Testis (tissue), 3 donors: ENCODE results near the gene MPL. TPM values are rescaled to one million over a fixed set of nuclear protein-coding genes. Genes with fewer than 3 reads are reported as not detected.
"Not testable (repeated sequence)": the region's sequence is repeated elsewhere in the genome, so short reads cannot be mapped to it uniquely, and the experiment has no call there.

Source experiments
- DNase-seq: peaks from one replicate; pipeline ENCODE4 v3.0.0-alpha.2; 2019
- H3K27ac ChIP-seq, 2 donors: fragments of 200-600 bp; sonication (generic); one replicate each; pipeline ENCODE4 v1.5.1; 2019
- H3K27me3 ChIP-seq: fragments of 200-600 bp; sonication (generic); one replicate; pipeline ENCODE4 v1.5.1; 2019
- H3K36me3 ChIP-seq: fragments of 200-600 bp; sonication (generic); one replicate; pipeline ENCODE4 v1.5.1; 2017; ENCODE audit warnings: low read depth; ENCODE audit errors: missing control alignments
- H3K4me1 ChIP-seq: fragments of 200-600 bp; sonication (generic); one replicate; pipeline ENCODE4 v1.5.1; 2019
- H3K4me3 ChIP-seq, 2 donors: fragments of 200-600 bp; sonication (generic); one replicate each; pipeline ENCODE4 v1.5.1; 2017 to 2019
- H3K9me3 ChIP-seq: fragments of 200-600 bp; sonication (generic); one replicate; pipeline ENCODE4 v1.5.1; 2017
- CTCF ChIP-seq, 3 experiments: fragments of 450-650 bp in 2 of 3; fragments of 200-600 bp in 1 of 3; sonication (generic) in 1 of 3; IDR thresholded peaks; one replicate each; pipeline ENCODE4 v1.5.1; 2016 to 2019; ENCODE audit warnings: antibody characterized with exemption in 3 of 3, mild to moderate bottlenecking in 2 of 3, moderate library complexity in 1 of 3
- POLR2A ChIP-seq: fragments of 450-650 bp; IDR thresholded peaks from one replicate; pipeline ENCODE4 v1.6.1; 2017; ENCODE audit warnings: antibody characterized with exemption, mild to moderate bottlenecking, moderate library complexity
- WGBS, 2 donors: methylation state at CpG; one replicate each; pipeline ENCODE4 v1.1.5; 2018; 5-methylcytosine and 5-hydroxymethylcytosine counted together
- intact Hi-C: fragments of 100-400 bp; cut with DNase I; formaldehyde crosslinking; loops from one replicate; pipeline ENCODE4 v1.15.1; 2023; ENCODE audit warnings: low total_unique reads
- polyA plus RNA-seq: library from polyadenylated mRNA; stranded (reverse); fragments of 350-450 nt; fragmentation: Illumina TruSeq; extraction: RNeasy Lipid Tissue Mini Kit (QIAGEN cat#74804); gene quantifications from one replicate; pipeline ENCODE4 v1.2.3, GENCODE V29; 2014; ENCODE audit warnings: low read depth, low replicate concordance; ENCODE audit not compliant: insufficient read depth
- total RNA-seq, 2 donors: library from RNA; depleted of rRNA; stranded (reverse); fragments of >200 nt; gene quantifications; one replicate each; pipeline ENCODE4 v1.2.3, GENCODE V29; 2016

MPL gene
- total and polyA plus RNA-seq, 3 donors from 2014 or later = 0.32 to 0.56 (median 0.47) TPM

GRCh38 chr1:43368646-43369020, 31.0 kb downstream of the MPL start:
- H3K4me1 ChIP-seq = peaks cover 18% of the 10 kb centered on the region
- TF ChIP-seq CTCF (IDR thresholded peaks at IDR 0.05) (no peak), POLR2A (no peak)
- intact Hi-C loops = no loop called here
- 11 to 17% methylated on average over 6 of the region's 6 CpGs for WGBS, 2 donors
- peak overlapping the region; percentile 74 to 83 for H3K4me3 ChIP-seq
- no peaks in the 10 kb centered on the region for H3K27me3 ChIP-seq
- H3K27ac ChIP-seq = peak overlapping the region; percentile 35 to 88
- no peaks in the 10 kb centered on the region for H3K36me3 ChIP-seq
- DNase-seq = no peak
- no peaks in the 10 kb centered on the region for H3K9me3 ChIP-seq

GRCh38 chr1:43369779-43370178, 32.2 kb downstream of the MPL start:
- intact Hi-C loops, H3K27me3 ChIP-seq, H3K9me3 ChIP-seq, H3K27ac ChIP-seq, DNase-seq, H3K4me3 ChIP-seq, H3K36me3 ChIP-seq: not testable (repeated sequence)
- H3K4me1 ChIP-seq = peaks cover 18% of the 10 kb centered on the region
- WGBS, 2 donors = 96 to 98% methylated on average over 6 of the region's 6 CpGs

- Histone ChIP-seq H3K9me3 (no peaks in the 10 kb centered on the region), H3K27ac (no peak overlapping the region), H3K27me3 (no peaks in the 10 kb centered on the region), H3K4me1 (peaks cover 18% of the 10 kb centered on the region), H3K36me3 (no peaks in the 10 kb centered on the region), H3K4me3 (no peak overlapping the region)
- WGBS, 2 donors = 82 to 84% methylated on average over 4 of the region's 4 CpGs
- intact Hi-C loops = no loop called here
- TF ChIP-seq POLR2A (no peak), CTCF (IDR thresholded peaks at IDR 0.05) (no peak)
- DNase-seq = no peak
Measured at GRCh38 chr1:43370564-43370963, 32.9 kb downstream of the MPL start.

GRCh38 chr1:43372172-43372571, 34.6 kb downstream of the MPL start:
- no peak overlapping the region for H3K27ac ChIP-seq
- H3K4me3 ChIP-seq = no peak overlapping the region
- no peak for DNase-seq
- TF ChIP-seq POLR2A = no peak
- no peak for TF ChIP-seq CTCF (IDR thresholded peaks at IDR 0.05)
- no peaks in the 10 kb centered on the region for H3K36me3 ChIP-seq
- no peaks in the 10 kb centered on the region for H3K9me3 ChIP-seq
- 87 to 92% methylated on average over 5 of the region's 5 CpGs for WGBS, 2 donors
- H3K4me1 ChIP-seq = peaks cover 7% of the 10 kb centered on the region
- H3K27me3 ChIP-seq = no peaks in the 10 kb centered on the region
- intact Hi-C loops = no loop called here

- TF ChIP-seq POLR2A (no peak), CTCF (IDR thresholded peaks at IDR 0.05) (no peak)
- Histone ChIP-seq H3K4me1 (peaks cover 7% of the 10 kb centered on the region), H3K9me3 (no peaks in the 10 kb centered on the region), H3K27ac (no peak overlapping the region), H3K27me3 (no peaks in the 10 kb centered on the region), H3K4me3 (no peak overlapping the region), H3K36me3 (no peaks in the 10 kb centered on the region)
- intact Hi-C loops = no loop called here
- no peak for DNase-seq
- WGBS, 2 donors = 69 to 77% methylated on average over 4 of the region's 4 CpGs
Measured at GRCh38 chr1:43373066-43373940, 35.7 kb downstream of the MPL start.
